ENCODE data around the gene RBMX.

DNA sequence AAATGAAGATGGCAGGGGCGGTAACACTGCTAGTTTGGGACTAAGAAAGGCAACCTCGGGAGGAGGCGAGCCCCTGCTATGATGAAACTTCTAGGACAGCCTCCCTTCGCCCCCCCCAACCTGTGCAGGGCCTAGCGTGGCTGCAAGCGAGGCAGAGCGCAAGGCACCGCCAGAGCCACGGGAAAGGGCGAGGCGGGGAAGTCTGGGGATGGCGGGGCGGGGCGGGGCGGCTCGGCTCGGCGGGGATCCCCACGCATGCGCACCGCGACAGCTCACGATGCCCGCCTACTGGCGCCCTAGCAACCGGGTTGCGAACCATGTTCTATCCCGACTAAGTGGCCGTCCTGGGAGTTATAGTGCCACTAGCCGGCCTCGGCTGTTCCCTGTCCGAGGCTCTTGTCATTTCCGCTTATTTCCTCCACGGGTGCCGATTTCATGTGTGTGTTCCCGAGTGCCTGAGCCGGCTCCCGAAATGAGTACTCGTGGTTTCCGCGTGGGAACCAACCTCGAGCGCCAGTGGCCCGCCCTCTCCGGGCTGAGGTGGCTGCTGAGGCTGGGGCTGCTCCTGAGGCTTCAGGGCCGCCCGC lies 28.7 kb upstream of the RBMX start:
- TF ChIP-seq, protein P1, sequence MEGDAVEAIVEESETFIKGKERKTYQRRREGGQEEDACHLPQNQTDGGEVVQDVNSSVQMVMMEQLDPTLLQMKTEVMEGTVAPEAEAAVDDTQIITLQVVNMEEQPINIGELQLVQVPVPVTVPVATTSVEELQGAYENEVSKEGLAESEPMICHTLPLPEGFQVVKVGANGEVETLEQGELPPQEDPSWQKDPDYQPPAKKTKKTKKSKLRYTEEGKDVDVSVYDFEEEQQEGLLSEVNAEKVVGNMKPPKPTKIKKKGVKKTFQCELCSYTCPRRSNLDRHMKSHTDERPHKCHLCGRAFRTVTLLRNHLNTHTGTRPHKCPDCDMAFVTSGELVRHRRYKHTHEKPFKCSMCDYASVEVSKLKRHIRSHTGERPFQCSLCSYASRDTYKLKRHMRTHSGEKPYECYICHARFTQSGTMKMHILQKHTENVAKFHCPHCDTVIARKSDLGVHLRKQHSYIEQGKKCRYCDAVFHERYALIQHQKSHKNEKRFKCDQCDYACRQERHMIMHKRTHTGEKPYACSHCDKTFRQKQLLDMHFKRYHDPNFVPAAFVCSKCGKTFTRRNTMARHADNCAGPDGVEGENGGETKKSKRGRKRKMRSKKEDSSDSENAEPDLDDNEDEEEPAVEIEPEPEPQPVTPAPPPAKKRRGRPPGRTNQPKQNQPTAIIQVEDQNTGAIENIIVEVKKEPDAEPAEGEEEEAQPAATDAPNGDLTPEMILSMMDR (IDR thresholded peaks at IDR 0.05; ENCODE audit: low read length) = no peak
- TF ChIP-seq EZH2 (optimal IDR thresholded peaks at IDR 0.05; ENCODE audit: low read depth, low read length) = no peak
- no peak for TF ChIP-seq EZH2phosphoT487 (IDR thresholded peaks at IDR 0.05; ENCODE audit: low read length)
